Stimulated activated CD4-positive, alpha-beta T cell treated with anti-CD3 and anti-CD28 coated beads, Interleukin-12 subunit alpha, Interleukin-12 subunit beta, amount 100 ng/mL, for 48 hours (primary cell): ENCODE measurements around the gene ERVK3-1.
A peak's percentile ranks its signal among the peaks of the same experiment; 100 is the strongest.
"Not testable (repeated sequence)": the region's sequence is repeated elsewhere in the genome, so short reads cannot be mapped to it uniquely, and the experiment has no call there.

ENCODE experiments used
- DNase-seq, 3 donors: peaks; one replicate each; pipeline ENCODE4 v3.0.0-alpha.2; 2020; ENCODE audit warnings: low read depth in 2 of 3, low spot score in 1 of 3

ERVK3-1 gene, protein sequence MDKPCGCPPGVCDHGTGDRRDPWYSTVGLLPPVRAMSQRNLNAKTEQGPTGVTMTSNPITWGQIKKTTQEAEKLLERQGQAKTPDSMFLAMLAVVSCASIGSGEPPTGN

DNA sequence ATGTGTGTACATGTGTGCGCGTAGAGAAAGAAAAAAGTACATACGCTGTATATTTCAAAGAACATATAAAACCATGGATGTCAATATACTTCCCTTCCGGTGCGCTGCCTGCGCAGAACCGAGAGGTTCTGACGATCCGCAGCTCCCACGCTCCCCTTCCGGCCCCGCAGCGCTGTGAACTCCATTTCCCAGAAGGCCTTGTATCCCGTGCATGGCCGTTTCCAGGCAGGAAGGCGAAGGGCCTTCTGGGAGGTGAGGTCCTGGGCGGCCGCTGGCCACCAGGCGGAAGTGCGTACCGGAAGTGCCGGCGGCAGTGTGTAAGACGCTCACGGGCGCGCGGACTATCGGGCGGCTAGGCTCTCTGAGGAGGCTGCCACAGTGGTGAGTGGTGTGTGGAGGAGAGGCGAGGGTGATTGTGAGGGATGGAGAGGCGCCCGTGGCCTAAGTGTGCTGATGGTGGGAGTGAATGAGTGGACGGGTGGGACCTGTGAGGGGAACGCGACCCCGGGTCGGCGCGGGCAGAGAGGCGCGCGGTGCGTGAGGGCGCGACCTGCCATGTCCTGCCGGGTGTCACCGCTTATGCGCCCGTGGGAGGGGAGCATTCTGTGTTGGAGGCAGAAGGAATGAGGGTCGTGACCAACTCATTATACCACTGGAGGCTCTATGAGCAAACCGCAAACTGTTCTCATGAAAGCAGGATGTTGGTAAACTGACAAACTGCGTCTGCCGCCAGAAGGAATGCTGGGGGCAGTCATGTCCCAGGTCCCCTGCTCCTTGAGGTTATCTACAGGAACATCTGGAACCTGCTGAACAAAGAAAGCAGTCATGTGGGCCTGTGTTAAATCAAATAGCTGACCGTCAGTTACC lies at the start of gene ERVK3-1:
Gene ERVK3-1 (plus strand): TSS at position 313 of the 867 bp plus-strand sequence. CDS start 6,792 bp downstream, outside the sequence.
- DNase-seq: peak; percentile 84 to 93 (median 91)

DNA sequence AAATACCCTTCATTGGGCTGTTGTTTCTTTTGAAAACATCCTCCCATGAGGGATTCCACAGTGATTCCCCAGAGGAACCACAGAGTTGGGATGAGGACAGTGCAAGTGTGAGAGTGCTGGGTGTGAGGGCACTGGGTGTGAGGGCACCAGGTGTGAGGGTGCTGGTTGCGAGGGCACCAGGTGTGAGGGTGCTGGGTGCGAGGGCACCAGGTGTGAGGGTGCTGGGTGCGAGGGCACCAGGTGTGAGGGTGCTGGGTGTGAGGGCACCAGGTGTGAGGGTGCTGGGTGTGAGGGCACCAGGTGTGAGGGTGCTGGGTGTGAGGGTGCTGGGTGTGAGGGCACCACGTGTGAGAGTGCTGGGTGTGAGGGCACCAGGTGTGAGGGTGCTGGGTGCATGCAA lies 46.9 kb upstream of the ERVK3-1 start:
- not testable (repeated sequence) for DNase-seq

DNA sequence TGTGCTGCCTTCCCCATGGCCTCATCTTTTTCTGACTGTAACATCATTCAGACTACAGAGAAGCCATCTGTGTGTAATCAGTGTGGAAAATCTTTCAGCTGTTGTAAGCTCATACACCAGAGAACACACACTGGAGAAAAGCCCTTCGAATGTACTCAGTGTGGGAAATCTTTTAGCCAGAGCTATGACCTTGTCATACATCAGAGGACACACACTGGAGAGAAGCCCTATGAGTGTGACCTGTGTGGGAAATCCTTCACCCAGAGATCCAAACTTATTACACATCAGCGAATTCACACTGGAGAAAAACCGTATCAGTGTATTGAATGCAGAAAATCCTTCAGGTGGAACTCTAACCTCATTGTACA lies 43.6 kb upstream of the ERVK3-1 start:
- DNase-seq: no peak

DNA sequence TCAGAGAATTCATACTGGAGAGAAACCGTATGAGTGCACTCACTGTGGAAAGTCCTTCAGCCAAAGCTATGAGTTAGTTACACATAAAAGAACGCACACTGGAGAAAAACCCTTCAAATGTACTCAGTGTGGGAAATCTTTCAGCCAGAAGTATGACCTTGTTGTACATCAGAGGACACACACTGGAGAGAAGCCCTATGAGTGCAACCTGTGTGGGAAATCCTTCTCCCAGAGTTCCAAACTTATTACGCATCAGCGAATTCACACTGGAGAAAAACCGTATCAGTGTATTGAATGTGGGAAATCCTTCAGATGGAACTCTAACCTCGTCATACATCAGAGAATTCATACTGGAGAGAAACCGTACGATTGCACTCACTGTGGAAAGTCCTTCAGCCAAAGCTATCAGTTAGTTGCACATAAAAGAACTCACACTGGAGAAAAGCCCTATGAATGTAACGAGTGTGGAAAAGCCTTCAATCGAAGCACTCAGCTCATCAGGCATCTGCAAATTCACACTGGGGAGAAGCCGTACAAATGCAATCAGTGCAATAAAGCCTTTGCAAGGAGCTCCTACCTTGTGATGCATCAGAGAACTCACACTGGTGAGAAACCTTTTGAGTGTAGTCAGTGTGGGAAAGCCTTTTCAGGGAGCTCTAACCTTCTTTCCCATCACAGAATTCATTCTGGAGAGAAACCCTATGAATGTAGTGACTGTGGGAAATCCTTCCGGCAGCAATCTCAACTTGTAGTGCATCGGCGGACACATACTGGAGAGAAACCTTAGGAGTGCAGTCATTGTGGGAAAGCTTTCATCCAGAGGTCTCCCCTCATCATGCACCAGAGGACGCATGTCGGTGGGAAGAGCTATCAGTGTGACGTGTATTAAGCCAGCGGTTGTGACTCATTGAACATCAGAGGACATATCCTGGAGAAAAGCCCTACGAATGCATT lies 42.9 kb upstream of the ERVK3-1 start:
- no peak for DNase-seq

DNA sequence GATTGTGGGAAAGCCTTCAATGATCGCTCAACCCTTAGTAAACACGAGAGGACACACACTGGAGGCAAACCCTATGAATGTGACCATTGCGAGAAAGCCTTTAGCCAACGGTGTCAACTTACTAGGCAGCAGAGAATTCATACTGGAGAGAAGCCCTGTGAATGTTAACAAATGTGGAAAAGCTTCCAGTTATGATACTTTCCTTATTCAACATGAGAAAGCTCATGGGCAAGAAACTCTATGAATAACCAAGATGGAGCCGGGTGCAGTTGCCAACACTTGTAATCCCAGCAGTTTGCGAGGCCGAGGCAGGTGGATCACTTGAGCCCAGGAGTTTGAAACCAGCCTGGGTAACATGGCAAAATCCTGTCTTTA lies 42.3 kb upstream of the ERVK3-1 start:
- no peak for DNase-seq

DNA sequence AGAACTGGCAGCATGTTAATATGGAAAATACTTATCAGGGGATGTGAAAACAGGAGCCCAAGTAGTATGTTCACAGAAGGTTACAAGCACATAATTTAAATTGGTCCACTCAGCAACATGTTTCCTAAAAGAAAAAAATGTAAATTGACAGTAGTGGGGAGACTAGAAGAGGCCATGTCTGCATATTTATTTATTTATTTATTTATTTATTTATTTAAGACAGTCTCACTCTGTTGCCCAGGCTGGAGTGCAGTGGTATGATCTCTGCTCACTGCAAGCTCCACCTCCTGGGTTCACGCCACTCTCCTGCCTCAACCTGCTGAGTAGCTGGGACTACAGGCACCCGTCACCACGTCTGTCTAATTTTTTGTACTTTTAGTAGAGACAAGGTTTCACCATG lies 40.1 kb upstream of the ERVK3-1 start:
- no peak for DNase-seq

DNA sequence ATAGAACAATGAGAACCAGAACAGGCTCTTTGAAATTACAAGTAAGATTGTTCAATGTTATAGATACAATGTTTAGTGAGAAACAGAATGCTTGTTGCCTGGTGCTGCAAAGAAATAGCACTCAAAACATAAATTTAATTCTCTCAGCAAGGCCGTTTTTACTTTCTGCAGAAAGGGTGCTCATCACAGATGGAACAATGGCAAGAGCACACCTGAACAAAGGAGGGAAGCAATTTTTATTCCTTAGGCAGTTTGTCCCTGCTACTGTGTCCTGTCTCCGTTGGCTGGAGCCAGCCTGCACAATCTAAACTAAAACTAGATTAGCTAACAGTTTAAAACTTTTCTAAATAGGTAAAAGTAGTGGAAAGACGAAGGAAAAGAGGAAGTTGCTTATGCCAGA lies 36.8 kb upstream of the ERVK3-1 start:
- no peak for DNase-seq

DNA sequence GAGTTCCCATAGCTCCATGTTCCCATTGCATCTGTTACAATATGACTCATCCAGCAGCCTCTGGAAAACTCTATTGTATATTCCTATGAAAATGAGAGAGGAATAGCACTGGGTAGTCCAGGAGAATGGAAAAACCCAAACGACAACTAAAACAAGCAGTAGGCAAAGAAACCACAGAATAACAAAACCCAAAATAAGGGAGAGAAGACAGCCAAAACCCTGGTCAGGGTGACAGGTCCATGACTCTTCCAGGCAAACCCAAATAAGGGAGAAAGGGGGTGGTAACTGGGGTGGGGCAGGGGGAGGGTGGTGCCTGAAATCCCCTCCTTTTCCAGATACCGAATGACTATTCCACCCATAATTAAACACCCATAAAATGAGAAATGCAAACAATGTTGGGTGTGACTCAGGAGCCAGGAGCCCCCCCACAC lies 30.4 kb upstream of the ERVK3-1 start:
- DNase-seq: no peak

DNA sequence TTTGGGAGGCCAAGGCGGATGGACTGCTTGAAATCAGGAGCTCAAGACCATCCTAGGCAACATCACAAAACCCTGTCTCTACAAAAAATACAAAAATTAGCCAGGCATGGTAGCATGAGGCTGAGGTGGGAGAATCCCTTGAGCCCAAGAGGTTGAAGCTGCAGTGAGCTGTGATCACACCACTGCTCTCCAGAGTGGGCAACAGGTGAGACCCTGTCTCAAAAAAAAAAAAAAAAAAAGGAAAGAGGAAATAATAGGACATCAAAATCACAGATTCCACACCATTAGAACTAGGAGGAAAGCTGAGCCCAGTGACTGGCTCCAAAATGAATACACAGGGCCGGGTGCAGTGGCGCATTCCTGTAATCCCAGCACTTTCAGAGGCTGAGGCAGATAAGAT lies 29.6 kb upstream of the ERVK3-1 start:
- no peak for DNase-seq

DNA sequence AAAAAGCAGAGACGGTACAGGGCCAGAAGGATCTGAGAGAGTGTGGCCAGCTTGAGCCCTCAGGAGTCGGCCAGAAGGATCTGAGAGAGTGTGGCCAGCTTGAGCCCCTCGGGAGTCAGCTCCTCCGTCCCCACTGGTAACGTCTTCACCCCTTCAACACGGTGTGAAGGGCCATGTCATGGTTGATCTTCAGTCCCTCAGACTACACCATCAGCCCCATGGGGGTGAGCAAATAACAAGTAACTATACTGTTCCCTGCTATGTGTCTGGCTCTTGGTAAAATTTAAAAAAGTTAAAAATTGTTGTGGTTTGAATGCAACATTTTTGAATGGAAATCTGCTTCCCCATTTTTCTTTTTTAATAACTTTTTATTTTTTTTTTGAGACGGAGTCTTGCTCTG lies 28.0 kb upstream of the ERVK3-1 start:
- DNase-seq: no peak

DNA sequence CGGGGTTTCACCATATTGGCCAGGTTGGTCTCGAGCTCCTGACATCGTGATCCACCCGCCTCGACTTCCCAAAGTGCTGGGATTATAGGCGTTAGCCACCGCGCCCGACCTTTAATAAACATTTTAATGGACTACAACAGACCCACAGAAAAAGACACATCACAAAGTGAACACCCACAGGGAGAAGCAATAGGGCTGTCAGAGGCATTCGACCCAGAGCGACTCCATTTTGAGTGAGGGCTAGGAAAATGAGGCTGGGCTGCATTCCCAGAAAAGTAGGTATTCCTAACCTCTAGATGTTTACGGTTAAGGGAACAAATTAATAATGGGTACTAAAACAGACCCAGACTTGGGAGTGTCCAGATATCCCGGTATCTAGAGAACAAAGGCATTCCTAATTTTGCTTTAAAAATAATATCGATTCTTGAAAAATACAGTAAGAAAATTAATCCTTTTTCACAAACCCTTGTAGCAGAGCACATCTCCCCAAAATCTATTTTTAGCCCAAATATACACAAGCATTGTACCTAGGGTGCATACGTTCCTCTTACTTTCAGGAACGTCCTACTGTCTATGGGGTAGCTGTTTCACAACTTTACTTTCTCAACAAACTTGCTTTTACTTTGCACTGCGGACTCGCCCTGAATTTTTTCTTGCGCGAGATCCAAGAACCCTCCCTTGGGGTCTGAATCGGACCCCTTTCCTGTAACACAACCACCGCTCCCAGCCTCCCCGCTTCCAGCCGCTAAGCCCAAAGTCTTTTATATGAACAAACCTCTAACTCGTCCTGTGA lies 27.2 kb upstream of the ERVK3-1 start:
- DNase-seq: no peak

DNA sequence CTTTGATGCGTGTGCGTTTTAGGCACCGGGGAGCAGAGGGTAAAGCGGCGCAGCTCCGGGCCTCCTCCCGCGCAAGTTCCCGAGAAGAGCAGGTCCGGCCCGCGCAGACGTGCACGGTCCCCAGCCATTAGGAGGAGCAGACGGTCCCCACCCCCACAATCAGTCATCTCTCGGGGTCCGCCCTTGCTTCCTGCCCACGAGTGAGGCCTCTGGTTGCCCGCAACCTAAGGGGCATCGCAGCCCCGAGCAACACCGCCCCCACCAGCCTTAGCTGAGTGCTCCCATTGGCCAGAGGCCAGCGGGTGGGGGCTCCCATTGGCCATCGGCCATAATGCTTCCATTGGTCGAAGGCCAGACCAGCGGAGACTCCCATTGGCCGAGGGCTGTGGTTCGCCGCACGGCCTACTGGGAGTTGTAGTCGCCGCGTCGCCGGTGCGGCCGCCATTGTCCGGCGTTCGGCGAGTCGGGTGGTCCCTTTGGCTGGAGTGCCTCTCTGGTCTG lies 26.6 kb upstream of the ERVK3-1 start, which contains the start of gene ZNF8:
Gene ZNF8 (plus strand): TSS at position 415 of the 501 bp plus-strand sequence. CDS start 127 bp downstream, outside the sequence.
- DNase-seq: peak; percentile 95 to 98 (median 97)

DNA sequence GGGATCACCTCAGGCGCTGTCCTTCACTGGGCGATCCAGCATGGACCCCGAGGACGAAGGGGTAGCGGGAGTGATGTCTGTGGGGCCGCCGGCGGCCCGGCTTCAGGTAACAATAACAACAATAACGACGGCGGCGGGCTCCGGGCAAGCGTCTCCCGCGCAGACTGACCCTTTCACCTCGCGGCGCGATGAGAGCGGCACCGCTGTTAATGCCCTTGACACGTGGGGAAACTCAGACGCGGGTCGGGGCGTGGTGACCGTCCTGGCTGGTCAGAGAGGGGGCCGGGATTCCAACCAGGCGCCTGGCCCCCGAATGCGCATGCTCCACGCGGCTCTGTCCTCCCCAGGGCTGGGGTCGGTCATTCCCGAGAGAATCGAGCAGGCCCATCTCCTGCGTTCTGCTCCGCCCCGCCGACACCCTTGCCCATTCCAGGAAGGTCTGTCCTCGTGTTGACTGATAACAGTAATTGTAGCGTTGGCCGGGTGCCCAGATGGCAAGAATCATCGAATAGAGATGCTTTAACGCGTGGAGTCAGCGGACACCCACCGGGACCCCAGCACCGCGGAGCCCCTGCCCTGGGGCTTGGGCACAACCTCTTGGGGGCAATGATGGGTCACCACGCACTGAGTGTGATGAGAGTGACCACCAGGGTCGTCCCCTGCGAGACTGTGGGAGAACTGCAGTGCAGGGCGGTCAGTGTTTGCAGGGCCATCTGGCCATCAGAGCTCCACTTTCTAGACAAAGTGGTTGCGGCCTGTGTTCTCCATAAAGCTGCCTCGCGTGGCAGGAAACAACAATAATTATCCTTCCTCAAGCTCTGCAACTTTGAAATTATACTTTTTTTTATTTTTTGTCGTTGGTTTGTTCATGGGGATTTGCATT lies 25.9 kb upstream of the ERVK3-1 start:
- DNase-seq: peak in 2 of 3 donors; percentile 26 to 29

DNA sequence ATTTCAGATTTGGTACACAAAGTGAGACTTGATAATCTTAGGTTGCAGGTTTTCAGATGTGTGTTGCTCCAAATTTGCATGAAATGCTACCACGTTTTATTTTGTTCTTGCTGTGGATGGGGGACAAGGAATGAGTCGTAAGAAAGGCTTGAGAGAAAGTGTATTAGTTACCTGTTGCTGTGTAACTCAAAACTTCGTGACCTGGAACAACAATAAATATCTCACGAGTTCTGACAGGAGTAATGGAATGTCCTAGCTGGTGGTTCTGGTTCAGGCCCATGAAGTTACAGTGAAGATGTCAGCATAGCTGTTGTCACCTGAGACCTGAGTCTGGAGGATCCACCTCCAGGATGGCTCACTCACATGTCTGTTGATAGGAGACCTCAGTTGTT lies 25.3 kb upstream of the ERVK3-1 start:
- no peak for DNase-seq

DNA sequence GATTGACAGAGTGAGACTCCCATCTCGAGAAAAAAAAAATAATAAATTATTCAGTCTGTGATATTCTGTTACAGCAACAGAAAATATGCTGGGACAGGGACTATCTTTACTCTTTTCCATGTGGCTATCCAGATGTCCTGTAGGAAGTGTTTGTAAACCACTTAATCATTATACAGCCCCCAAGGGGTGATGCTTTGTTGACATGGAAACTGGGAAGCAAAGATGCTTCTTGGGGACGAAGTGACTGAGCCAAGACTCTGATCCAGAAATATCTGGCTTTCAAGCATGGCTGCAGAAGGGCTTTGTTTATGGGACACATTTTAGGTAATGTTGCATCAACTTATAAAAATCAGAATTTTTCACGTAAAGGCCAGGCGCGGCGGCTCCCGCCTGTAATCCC lies 21.0 kb upstream of the ERVK3-1 start:
- no peak for DNase-seq

DNA sequence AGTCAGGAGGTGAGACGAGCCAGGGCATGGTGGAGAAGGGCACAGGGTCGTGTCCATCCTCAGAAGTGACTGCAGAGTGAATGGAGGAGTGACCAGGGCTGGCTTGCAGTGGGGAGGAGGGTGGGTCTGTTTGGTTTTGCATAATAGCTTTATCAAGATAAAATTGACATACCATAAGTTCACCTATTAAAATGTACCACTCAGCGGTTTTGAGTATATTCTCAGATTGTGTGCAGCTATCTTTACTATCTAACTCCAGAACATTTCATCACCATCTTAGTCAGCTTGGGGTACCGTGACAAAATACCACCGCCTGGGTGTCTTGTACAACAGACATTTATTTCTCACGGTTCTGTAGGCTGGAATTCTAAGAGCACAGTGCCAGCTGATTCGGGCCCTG lies 13.2 kb upstream of the ERVK3-1 start:
- no peak for DNase-seq

DNA sequence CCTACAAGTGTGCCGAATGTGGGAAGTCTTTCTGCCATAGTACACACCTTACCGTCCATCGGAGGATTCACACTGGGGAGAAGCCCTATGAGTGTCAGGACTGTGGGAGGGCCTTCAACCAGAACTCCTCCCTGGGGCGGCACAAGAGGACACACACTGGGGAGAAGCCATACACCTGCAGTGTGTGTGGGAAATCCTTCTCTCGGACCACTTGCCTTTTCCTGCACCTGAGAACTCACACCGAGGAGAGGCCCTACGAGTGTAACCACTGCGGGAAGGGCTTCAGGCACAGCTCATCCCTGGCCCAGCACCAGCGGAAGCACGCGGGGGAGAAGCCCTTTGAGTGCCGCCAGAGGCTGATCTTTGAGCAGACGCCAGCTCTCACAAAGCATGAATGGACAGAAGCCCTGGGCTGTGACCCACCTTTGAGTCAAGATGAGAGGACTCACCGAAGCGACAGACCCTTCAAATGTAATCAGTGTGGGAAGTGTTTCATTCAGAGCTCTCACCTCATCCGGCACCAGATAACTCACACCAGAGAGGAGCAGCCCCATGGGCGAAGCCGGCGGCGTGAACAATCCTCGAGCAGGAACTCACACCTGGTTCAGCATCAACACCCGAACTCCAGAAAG lies 10.3 kb upstream of the ERVK3-1 start:
- DNase-seq: no peak

DNA sequence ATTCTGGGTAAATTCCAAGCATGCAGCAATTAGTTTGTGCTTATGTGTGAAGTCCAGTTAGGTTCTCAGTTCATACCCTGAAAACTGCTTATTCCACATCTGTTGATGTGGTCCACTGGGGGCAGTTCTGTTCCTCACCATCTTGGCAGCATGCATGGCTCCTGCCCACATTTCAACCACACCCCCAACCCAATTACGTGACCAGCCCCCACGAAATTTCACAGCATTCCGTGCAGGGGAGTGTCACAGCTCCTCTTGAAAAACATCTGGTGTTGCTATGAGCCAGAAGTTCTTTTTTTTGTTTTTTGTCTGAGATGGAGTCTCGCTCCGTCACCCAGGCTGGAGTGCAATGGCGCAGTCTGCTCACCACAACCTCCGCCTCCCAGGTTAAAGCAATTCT lies 9.1 kb upstream of the ERVK3-1 start:
- DNase-seq: no peak

DNA sequence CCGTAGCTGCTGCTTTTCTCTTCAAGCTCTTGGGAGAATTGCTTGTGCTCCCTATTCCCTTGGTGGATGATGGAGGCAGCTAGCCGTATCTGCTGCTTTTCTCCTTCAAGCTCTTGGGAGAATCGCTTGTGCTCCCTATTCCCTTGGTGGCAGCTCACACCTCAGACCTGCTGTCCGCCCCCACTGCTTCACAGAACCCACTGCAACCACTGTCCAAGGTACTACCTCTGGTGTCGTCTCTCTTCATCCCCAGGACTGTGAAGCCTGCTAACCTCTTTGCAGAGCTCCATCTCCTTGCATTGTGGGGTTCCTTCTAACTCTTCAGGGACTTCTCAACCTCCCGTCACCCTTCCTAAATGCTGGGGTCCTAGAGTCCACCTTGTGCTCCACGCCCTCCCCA lies 4.6 kb upstream of the ERVK3-1 start:
- no peak for DNase-seq
